ENCODE measurements around the gene LCN10.

LCN10 gene

DNA sequence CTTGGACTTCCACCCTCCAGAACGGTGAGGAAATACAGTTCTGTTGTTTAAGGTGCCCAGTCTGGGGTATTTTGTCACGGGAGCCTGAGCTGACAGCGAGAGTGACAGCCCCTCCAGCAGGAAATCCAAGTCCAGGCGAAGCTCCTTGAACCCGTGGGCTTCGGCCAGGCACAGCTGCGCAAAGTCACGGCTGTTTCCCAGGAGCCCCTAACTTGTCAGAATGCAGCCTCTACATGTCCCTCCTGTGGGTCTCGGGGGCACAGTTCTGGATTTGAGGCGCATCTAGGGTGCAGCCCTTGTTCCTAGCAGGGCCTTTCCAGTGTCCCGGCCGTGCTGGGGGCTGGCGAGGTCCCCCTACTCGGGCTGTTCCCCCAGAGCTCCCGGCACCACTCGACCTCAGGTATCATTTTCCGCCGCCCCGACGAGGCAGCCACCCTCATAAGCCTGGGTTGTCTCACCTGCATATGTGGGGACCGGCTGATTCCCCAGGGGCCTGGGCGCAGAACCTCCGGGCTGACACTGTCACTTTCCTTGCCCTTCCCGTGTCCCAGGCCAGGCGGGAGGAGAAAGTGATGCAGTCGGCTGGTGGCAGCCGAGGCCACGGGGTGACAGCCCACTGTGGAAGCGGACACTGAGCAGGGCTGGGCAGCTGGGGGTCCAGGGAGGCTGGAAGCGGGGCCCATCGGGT lies 10.8 kb upstream of the LCN10 start:
- TF ChIP-seq ZFP3 (CRISPR knock-in tag; IDR thresholded peaks at IDR 0.05), result no peak
- no peak for TF ChIP-seq TOX (CRISPR knock-in tag; IDR thresholded peaks at IDR 0.05; ENCODE audit: borderline replicate concordance)
- TF ChIP-seq ZC3H10 (CRISPR knock-in tag; IDR thresholded peaks at IDR 0.05), result no peak
- TF ChIP-seq, protein P1, sequence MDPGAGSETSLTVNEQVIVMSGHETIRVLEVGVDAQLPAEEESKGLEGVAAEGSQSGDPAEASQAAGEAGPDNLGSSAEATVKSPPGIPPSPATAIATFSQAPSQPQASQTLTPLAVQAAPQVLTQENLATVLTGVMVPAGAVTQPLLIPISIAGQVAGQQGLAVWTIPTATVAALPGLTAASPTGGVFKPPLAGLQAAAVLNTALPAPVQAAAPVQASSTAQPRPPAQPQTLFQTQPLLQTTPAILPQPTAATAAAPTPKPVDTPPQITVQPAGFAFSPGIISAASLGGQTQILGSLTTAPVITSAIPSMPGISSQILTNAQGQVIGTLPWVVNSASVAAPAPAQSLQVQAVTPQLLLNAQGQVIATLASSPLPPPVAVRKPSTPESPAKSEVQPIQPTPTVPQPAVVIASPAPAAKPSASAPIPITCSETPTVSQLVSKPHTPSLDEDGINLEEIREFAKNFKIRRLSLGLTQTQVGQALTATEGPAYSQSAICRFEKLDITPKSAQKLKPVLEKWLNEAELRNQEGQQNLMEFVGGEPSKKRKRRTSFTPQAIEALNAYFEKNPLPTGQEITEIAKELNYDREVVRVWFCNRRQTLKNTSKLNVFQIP (CRISPR knock-in tag; IDR thresholded peaks at IDR 0.05; ENCODE audit: borderline replicate concordance, low read depth), result no peak
- no peak for TF ChIP-seq PPARA (CRISPR knock-in tag; IDR thresholded peaks at IDR 0.05; ENCODE audit: borderline replicate concordance)
- TF ChIP-seq TCF4 (CRISPR knock-in tag; IDR thresholded peaks at IDR 0.05; ENCODE audit: borderline replicate concordance), result no peak
- no peak for TF ChIP-seq BACH2 (CRISPR knock-in tag; IDR thresholded peaks at IDR 0.05; ENCODE audit: borderline replicate concordance)
- TF ChIP-seq OSR1 (CRISPR knock-in tag; IDR thresholded peaks at IDR 0.05), result no peak
- no peak for ATAC-seq

DNA sequence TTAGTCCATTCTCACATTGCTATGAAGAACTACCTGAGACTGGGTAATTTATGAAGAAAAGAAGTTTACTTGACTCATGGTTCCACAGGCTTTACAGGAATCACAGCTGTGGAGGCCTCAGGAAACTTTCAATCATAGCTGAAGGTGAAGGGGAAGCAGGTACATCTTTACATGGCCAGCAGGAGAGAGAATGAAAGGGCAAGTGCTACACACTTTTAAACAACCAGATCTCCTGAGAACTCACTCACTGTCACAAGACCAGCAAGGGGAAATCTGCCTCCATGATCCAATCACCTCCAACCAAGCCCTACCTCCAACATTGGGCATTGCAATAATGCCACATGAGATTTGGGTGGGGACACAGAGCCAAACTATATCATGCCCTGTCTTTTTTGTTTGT lies 9.1 kb upstream of the LCN10 start:
- ATAC-seq, result no peak

DNA sequence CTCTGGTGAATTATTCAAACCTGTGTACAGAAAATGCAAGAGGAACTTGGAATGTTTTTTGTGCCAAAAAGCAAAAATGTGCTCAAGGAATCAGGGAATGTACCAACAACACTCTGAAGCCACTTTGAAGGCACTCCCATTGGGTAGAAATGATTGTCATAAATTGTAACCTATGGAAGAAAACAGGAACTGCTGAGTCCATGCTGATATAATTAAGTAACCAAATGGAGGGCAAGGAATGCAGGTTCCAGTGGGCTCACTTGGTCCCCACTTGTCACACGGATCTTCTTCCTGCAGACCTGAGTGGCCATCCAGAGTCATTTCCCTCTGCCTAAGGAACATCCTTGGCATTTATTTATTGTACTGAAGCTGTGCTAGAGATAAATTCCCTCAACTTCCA lies 8.5 kb upstream of the LCN10 start:
- TF ChIP-seq OSR1 (CRISPR knock-in tag; IDR thresholded peaks at IDR 0.05) (no peak), RARB (CRISPR knock-in tag; IDR thresholded peaks at IDR 0.05) (no peak), ZC3H10 (CRISPR knock-in tag; IDR thresholded peaks at IDR 0.05) (no peak), ZNF565 (CRISPR knock-in tag; conservative IDR thresholded peaks at IDR 0.05; ENCODE audit: low read depth) (no peak), ZFP30 (CRISPR knock-in tag; IDR thresholded peaks at IDR 0.05) (no peak), ZNF70 (CRISPR knock-in tag; IDR thresholded peaks at IDR 0.05) (no peak), PPARA (CRISPR knock-in tag; IDR thresholded peaks at IDR 0.05; ENCODE audit: borderline replicate concordance) (no peak), CSDC2 (CRISPR knock-in tag; IDR thresholded peaks at IDR 0.05) (no peak), ZNF8 (CRISPR knock-in tag; IDR thresholded peaks at IDR 0.05) (no peak), TCF4 (CRISPR knock-in tag; IDR thresholded peaks at IDR 0.05; ENCODE audit: borderline replicate concordance) (no peak), ISL1 (CRISPR knock-in tag; IDR thresholded peaks at IDR 0.05) (no peak), ZFP3 (CRISPR knock-in tag; IDR thresholded peaks at IDR 0.05) (no peak), ESRRG (CRISPR knock-in tag; IDR thresholded peaks at IDR 0.05) (no peak)
- TF ChIP-seq, protein P1 (CRISPR knock-in tag; IDR thresholded peaks at IDR 0.05; ENCODE audit: borderline replicate concordance, low read depth), result no peak
- TF ChIP-seq, protein P2, sequence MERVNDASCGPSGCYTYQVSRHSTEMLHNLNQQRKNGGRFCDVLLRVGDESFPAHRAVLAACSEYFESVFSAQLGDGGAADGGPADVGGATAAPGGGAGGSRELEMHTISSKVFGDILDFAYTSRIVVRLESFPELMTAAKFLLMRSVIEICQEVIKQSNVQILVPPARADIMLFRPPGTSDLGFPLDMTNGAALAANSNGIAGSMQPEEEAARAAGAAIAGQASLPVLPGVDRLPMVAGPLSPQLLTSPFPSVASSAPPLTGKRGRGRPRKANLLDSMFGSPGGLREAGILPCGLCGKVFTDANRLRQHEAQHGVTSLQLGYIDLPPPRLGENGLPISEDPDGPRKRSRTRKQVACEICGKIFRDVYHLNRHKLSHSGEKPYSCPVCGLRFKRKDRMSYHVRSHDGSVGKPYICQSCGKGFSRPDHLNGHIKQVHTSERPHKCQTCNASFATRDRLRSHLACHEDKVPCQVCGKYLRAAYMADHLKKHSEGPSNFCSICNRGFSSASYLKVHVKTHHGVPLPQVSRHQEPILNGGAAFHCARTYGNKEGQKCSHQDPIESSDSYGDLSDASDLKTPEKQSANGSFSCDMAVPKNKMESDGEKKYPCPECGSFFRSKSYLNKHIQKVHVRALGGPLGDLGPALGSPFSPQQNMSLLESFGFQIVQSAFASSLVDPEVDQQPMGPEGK (CRISPR knock-in tag; IDR thresholded peaks at IDR 0.05; ENCODE audit: borderline replicate concordance), result no peak
- TF ChIP-seq, protein P3, sequence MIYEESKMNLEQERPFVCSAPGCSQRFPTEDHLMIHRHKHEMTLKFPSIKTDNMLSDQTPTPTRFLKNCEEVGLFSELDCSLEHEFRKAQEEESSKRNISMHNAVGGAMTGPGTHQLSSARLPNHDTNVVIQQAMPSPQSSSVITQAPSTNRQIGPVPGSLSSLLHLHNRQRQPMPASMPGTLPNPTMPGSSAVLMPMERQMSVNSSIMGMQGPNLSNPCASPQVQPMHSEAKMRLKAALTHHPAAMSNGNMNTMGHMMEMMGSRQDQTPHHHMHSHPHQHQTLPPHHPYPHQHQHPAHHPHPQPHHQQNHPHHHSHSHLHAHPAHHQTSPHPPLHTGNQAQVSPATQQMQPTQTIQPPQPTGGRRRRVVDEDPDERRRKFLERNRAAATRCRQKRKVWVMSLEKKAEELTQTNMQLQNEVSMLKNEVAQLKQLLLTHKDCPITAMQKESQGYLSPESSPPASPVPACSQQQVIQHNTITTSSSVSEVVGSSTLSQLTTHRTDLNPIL (CRISPR knock-in tag; IDR thresholded peaks at IDR 0.05; ENCODE audit: low read depth), result no peak
- TF ChIP-seq, protein P4, sequence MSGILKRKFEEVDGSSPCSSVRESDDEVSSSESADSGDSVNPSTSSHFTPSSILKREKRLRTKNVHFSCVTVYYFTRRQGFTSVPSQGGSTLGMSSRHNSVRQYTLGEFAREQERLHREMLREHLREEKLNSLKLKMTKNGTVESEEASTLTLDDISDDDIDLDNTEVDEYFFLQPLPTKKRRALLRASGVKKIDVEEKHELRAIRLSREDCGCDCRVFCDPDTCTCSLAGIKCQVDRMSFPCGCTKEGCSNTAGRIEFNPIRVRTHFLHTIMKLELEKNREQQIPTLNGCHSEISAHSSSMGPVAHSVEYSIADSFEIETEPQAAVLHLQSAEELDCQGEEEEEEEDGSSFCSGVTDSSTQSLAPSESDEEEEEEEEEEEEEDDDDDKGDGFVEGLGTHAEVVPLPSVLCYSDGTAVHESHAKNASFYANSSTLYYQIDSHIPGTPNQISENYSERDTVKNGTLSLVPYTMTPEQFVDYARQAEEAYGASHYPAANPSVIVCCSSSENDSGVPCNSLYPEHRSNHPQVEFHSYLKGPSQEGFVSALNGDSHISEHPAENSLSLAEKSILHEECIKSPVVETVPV (CRISPR knock-in tag; IDR thresholded peaks at IDR 0.05), result no peak
- ATAC-seq, result no peak

More for the DNA sequence above, 9.1 kb upstream of the LCN10 start:
- TF ChIP-seq, protein P3 (CRISPR knock-in tag; IDR thresholded peaks at IDR 0.05; ENCODE audit: low read depth), result no peak
- TF ChIP-seq SNAI2 (CRISPR knock-in tag; IDR thresholded peaks at IDR 0.05) (no peak), TCF4 (CRISPR knock-in tag; IDR thresholded peaks at IDR 0.05; ENCODE audit: borderline replicate concordance) (no peak), ZNF565 (CRISPR knock-in tag; conservative IDR thresholded peaks at IDR 0.05; ENCODE audit: low read depth) (no peak), ZNF8 (CRISPR knock-in tag; IDR thresholded peaks at IDR 0.05) (no peak), ZC3H10 (CRISPR knock-in tag; IDR thresholded peaks at IDR 0.05) (no peak), ZNF70 (CRISPR knock-in tag; IDR thresholded peaks at IDR 0.05) (no peak)
- TF ChIP-seq, protein P2 (CRISPR knock-in tag; IDR thresholded peaks at IDR 0.05; ENCODE audit: borderline replicate concordance), result no peak
- TF ChIP-seq, protein P4 (CRISPR knock-in tag; IDR thresholded peaks at IDR 0.05), result no peak
